Keratinocyte (primary cell): ENCODE data around the gene ERICH6B. TPM values are rescaled to one million over a fixed set of nuclear protein-coding genes. Genes with fewer than 3 reads are reported as not detected.

Source experiments
- DNase-seq: peaks from one replicate; pipeline ENCODE4 v3.0.0-alpha.2; 2011; ENCODE audit warnings: low read depth, missing footprints, low spot score
- FAIRE-seq: peaks from 2 replicates; lab custom pipeline; 2011; peaks lifted over from hg19 to GRCh38; lab: Jason Lieb, UNC
- H2AFZ ChIP-seq: 2 replicates; pipeline ENCODE4 v1.6.0; 2012; ENCODE audit warnings: low read length, control low read depth, inconsistent platforms; ENCODE audit not compliant: control insufficient read depth
- H3K27ac ChIP-seq: 2 replicates; pipeline ENCODE4 v1.5.1; 2011; ENCODE audit warnings: low read length; ENCODE audit not compliant: control insufficient read depth, insufficient read depth
- H3K27me3 ChIP-seq: 3 replicates; pipeline ENCODE4 v1.6.0; 2011; ENCODE audit warnings: low read length; ENCODE audit not compliant: control insufficient read depth, insufficient read depth; ENCODE audit errors: extremely low read depth
- H3K36me3 ChIP-seq, 2 experiments: 2 replicates in 1 of 2; 3 replicates in 1 of 2; pipeline ENCODE4 v1.5.1; 2011; ENCODE audit warnings: low read length in 2 of 2, mild to moderate bottlenecking in 1 of 2; ENCODE audit not compliant: control insufficient read depth in 2 of 2, insufficient read depth in 2 of 2; ENCODE audit errors: extremely low read depth in 1 of 2
- H3K4me1 ChIP-seq: 3 replicates; pipeline ENCODE4 v1.5.1; 2011; ENCODE audit warnings: low read length; ENCODE audit not compliant: control insufficient read depth, insufficient read depth; ENCODE audit errors: extremely low read depth
- H3K4me2 ChIP-seq: 3 replicates; pipeline ENCODE4 v1.6.0; 2011; ENCODE audit warnings: low read depth, low read length; ENCODE audit not compliant: control insufficient read depth, insufficient read depth; ENCODE audit errors: extremely low read depth
- H3K4me3 ChIP-seq, 3 experiments: fragments of 200-600 bp in 1 of 3; sonication (generic) in 1 of 3; 2 replicates in 2 of 3; 3 replicates in 1 of 3; pipeline ENCODE4 v1.5.1; 2011 to 2016; ENCODE audit warnings: low read length in 3 of 3, mild to moderate bottlenecking in 3 of 3, control low read depth in 2 of 3, inconsistent platforms in 1 of 3, low read depth in 1 of 3, mixed read lengths in 1 of 3, mixed run types in 1 of 3, moderate library complexity in 1 of 3; ENCODE audit not compliant: control insufficient read depth in 2 of 3, insufficient read depth in 2 of 3; ENCODE audit errors: extremely low read depth in 1 of 3
- H3K79me2 ChIP-seq: 2 replicates; pipeline ENCODE4 v1.6.0; 2012; ENCODE audit warnings: low read length; ENCODE audit not compliant: control insufficient read depth, insufficient read depth
- H3K9ac ChIP-seq: 3 replicates; pipeline ENCODE4 v1.6.0; 2011; ENCODE audit warnings: low read length; ENCODE audit not compliant: control insufficient read depth, insufficient read depth; ENCODE audit errors: extremely low read depth
- H3K9me1 ChIP-seq: 3 replicates; pipeline ENCODE4 v1.6.0; 2011; ENCODE audit warnings: low read length; ENCODE audit not compliant: control insufficient read depth, insufficient read depth; ENCODE audit errors: extremely low read depth
- H3K9me3 ChIP-seq: 2 replicates; pipeline ENCODE4 v1.5.1; 2012; ENCODE audit warnings: low read depth, low read length; ENCODE audit not compliant: control insufficient read depth
- H4K20me1 ChIP-seq: 3 replicates; pipeline ENCODE4 v1.6.0; 2011; ENCODE audit warnings: low read length; ENCODE audit not compliant: control insufficient read depth, insufficient read depth; ENCODE audit errors: extremely low read depth
- EZH2 ChIP-seq: IDR thresholded peaks from one replicate; pipeline ENCODE4 v1.6.1; 2012; ENCODE audit warnings: inconsistent platforms, mild to moderate bottlenecking, low read length, moderate library complexity
- dilution Hi-C: fragments of 300-500 bp; cut with MboI; formaldehyde crosslinking; loops from one replicate; pipeline ENCODE4 v1.7.0; 2020; ENCODE audit warnings: low sequenced_read_pairs; ENCODE audit not compliant: extremely low pct_ligation_motif_present
- polyA plus RNA-seq, 5 experiments: library from polyadenylated mRNA; depleted of rRNA in 3 of 5; stranded (reverse) in 3 of 5; stranded (forward) in 1 of 5; unstranded in 1 of 5; fragments of >200 nt; gene quantifications; 1 replicate in 1 of 5; 2 replicates in 3 of 5; 3 replicates in 1 of 5; pipeline versions ENCODE4 v1.2.1 to v1.2.3, GENCODE V29; 2011 to 2012; ENCODE audit warnings: missing spikeins in 2 of 5, low read depth in 1 of 5, low replicate concordance in 1 of 5
- TF ChIP-seq, protein P1 (sequence below), 3 experiments: IDR thresholded peaks in 1 of 3; conservative IDR thresholded peaks in 1 of 3; optimal IDR thresholded peaks in 1 of 3; 2 replicates in 2 of 3; 3 replicates in 1 of 3; pipeline versions ENCODE3 to v1.5.1; 2011; ENCODE audit warnings: low read length in 3 of 3, mild to moderate bottlenecking in 3 of 3, moderate library complexity in 2 of 3, control low read depth in 1 of 3, inconsistent platforms in 1 of 3; ENCODE audit not compliant: insufficient read depth in 2 of 3; ENCODE audit errors: extremely low read depth in 1 of 3

The ERICH6B gene
- polyA plus RNA-seq, 1 donor (not counting 4 experiments of a cell fraction or from before 2014, with no cell fraction given), result not detected

- TF ChIP-seq, protein P1, sequence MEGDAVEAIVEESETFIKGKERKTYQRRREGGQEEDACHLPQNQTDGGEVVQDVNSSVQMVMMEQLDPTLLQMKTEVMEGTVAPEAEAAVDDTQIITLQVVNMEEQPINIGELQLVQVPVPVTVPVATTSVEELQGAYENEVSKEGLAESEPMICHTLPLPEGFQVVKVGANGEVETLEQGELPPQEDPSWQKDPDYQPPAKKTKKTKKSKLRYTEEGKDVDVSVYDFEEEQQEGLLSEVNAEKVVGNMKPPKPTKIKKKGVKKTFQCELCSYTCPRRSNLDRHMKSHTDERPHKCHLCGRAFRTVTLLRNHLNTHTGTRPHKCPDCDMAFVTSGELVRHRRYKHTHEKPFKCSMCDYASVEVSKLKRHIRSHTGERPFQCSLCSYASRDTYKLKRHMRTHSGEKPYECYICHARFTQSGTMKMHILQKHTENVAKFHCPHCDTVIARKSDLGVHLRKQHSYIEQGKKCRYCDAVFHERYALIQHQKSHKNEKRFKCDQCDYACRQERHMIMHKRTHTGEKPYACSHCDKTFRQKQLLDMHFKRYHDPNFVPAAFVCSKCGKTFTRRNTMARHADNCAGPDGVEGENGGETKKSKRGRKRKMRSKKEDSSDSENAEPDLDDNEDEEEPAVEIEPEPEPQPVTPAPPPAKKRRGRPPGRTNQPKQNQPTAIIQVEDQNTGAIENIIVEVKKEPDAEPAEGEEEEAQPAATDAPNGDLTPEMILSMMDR (optimal IDR thresholded peaks at IDR 0.05 in 1 of 3, IDR thresholded peaks at IDR 0.05 in 1 of 3, conservative IDR thresholded peaks at IDR 0.05 in 1 of 3; ENCODE audit: extremely low read depth in 1 of 3, insufficient read depth in 2 of 3, low read length in 3 of 3), result no peak
- no peak for TF ChIP-seq EZH2
- FAIRE-seq, result no peak
- Histone ChIP-seq H3K9ac (no peak overlapping the region), H3K36me3 (no peaks in the 10 kb centered on the region), H3K9me1 (no peaks in the 10 kb centered on the region), H3K4me1 (no peaks in the 10 kb centered on the region), H3K4me3 (no peak overlapping the region), H3K27me3 (no peaks in the 10 kb centered on the region), H4K20me1 (no peaks in the 10 kb centered on the region), H3K79me2 (no peaks in the 10 kb centered on the region), H3K4me2 (no peak overlapping the region), H3K9me3 (no peaks in the 10 kb centered on the region), H2AFZ (no peak overlapping the region), H3K27ac (no peak overlapping the region)
- dilution Hi-C loops, result no loop called here
- no peak for DNase-seq
Observed at GRCh38 chr13:45540864-45541263, 74.7 kb downstream of the ERICH6B start.

- Histone ChIP-seq H3K9me1 (no peaks in the 10 kb centered on the region), H3K4me3 (no peak overlapping the region), H3K79me2 (no peaks in the 10 kb centered on the region), H2AFZ (no peak overlapping the region), H3K36me3 (peaks cover 0 to 4% of the 10 kb centered on the region in 2 experiments), H3K4me2 (no peak overlapping the region), H3K9me3 (no peaks in the 10 kb centered on the region), H3K27me3 (no peaks in the 10 kb centered on the region), H3K9ac (no peak overlapping the region), H3K4me1 (no peaks in the 10 kb centered on the region), H4K20me1 (no peaks in the 10 kb centered on the region), H3K27ac (no peak overlapping the region)
- TF ChIP-seq EZH2, result no peak
- TF ChIP-seq, protein P1 (optimal IDR thresholded peaks at IDR 0.05 in 1 of 3, IDR thresholded peaks at IDR 0.05 in 1 of 3, conservative IDR thresholded peaks at IDR 0.05 in 1 of 3; ENCODE audit: extremely low read depth in 1 of 3, insufficient read depth in 2 of 3, low read length in 3 of 3), result no peak
- FAIRE-seq (no peak), DNase-seq (no peak)
- dilution Hi-C loops, result no loop called here
Observed at GRCh38 chr13:45540195-45540594, 75.3 kb downstream of the ERICH6B start.
